Subcutaneous abdominal adipose tissue (tissue), 5 donors: ENCODE data around the gene EFCC1.
A peak's percentile ranks its signal among the peaks of the same experiment; 100 is the strongest.

Experiments used
- H3K27ac ChIP-seq: one replicate; pipeline ENCODE4 v1.7.0; 2013; ENCODE audit warnings: low read depth, mild to moderate bottlenecking, inconsistent platforms, low read length, moderate library complexity
- H3K27me3 ChIP-seq, 5 donors: one replicate each; pipeline ENCODE4 v1.7.0; 2013; ENCODE audit warnings: low read length in 5 of 5, inconsistent platforms in 1 of 5; ENCODE audit not compliant: control insufficient read depth in 5 of 5, insufficient read depth in 4 of 5
- H3K36me3 ChIP-seq, 5 donors: one replicate each; pipeline ENCODE4 v1.7.0; 2013; ENCODE audit warnings: low read length in 5 of 5; ENCODE audit not compliant: control insufficient read depth in 5 of 5, insufficient read depth in 5 of 5
- H3K4me1 ChIP-seq, 5 donors: one replicate each; pipeline ENCODE4 v1.7.0; 2013; ENCODE audit warnings: low read length in 5 of 5, mild to moderate bottlenecking in 3 of 5, moderate library complexity in 1 of 5; ENCODE audit not compliant: control insufficient read depth in 5 of 5, insufficient read depth in 5 of 5
- H3K4me3 ChIP-seq, 5 donors: one replicate each; pipeline ENCODE4 v1.7.0; 2013; ENCODE audit warnings: low read length in 5 of 5, low read depth in 1 of 5
- H3K9ac ChIP-seq, 5 donors: one replicate each; pipeline ENCODE4 v1.7.0; 2013; ENCODE audit warnings: low read length in 5 of 5, mild to moderate bottlenecking in 4 of 5, moderate library complexity in 3 of 5
- H3K9me3 ChIP-seq, 5 donors: one replicate each; pipeline ENCODE4 v1.7.0; 2013; ENCODE audit warnings: low read length in 5 of 5; ENCODE audit not compliant: control insufficient read depth in 5 of 5
- donor health status: healthy.
- donor health status: healthy.
- donor health status: healthy.
- donor health status: healthy.
- donor health status: healthy.

Gene EFCC1

GRCh38 chr3:129014148-129014547 is 13.0 kb downstream of the EFCC1 start:
- Histone ChIP-seq H3K27ac (peak overlapping the region; percentile 23), H3K9ac (no peak overlapping the region), H3K36me3 (no peaks in the 10 kb centered on the region), H3K4me3 (no peak overlapping the region), H3K27me3 (no peaks in the 10 kb centered on the region), H3K4me1 (peaks cover 5 to 44% (median 20%) of the 10 kb centered on the region in 5 donors), H3K9me3 (no peaks in the 10 kb centered on the region)

DNA sequence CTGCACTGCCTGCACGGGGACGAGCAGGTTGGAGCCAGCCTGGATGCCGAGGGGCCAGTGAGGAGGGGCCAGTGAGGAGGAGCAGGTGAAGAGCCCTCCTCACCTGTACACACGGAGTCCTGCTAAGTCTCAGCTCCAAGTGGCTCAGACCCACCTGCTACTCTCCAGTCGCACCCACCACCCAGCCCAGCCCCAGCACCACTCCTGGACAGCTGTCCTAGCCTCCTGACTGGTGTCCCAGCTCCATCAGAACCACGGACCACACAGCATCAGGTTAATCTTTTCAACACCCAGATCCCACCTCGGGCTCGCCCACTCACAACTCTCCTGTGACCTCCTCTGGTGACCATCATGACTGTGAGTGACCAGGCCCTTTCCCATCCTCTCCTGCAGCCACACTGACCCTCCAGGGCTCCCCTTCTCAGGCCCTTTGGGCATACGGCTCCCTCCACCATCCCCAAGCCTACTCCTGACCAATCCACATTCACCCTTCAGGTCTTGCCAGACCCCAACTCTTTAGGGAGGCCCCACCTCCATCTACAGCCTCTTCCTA is 13.8 kb downstream of the EFCC1 start:
- no peak overlapping the region for H3K9ac ChIP-seq
- no peak overlapping the region for H3K4me3 ChIP-seq
- no peaks in the 10 kb centered on the region for H3K9me3 ChIP-seq
- peak overlapping the region; percentile 23 for H3K27ac ChIP-seq
- no peaks in the 10 kb centered on the region for H3K36me3 ChIP-seq
- H3K27me3 ChIP-seq: no peaks in the 10 kb centered on the region
- H3K4me1 ChIP-seq: peaks cover 5 to 44% (median 20%) of the 10 kb centered on the region in 5 donors

DNA sequence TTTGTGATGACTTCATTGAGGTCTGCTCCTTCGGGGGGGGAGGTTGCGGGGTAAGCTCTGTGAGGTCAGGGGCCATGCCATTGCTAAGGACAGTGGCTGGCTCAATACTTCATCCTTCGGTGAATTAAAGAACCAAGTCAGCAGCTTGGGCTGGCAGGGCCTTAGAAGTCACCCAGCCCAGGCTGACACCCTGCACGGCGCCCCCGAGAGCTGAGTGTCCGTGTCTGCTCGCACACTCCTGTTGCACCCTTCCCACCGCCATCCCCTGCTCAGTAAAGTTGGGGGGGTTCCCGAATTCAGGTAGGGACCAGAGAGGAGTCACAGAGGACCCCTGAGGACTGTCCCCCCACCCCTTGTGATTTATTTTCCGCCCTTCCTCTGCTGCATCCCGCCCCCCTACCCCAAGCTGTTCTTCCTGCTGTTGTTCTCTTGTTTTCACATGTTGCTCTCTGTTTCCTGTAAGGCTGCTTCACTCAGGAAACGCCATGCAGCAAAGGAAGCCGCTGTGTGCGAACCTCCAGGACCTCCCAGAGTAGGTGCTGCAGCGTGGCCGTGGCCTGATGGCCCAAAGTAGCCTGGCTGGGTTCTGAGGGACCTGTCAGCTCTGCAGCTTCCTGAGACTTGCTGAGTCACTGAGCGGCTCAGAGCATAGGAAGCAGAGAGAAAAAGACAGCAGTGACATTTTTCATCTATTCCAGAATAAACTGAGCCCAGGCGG is 14.4 kb downstream of the EFCC1 start:
- Histone ChIP-seq H3K9ac (no peak overlapping the region), H3K9me3 (no peaks in the 10 kb centered on the region), H3K27ac (peak overlapping the region; percentile 23), H3K36me3 (no peaks in the 10 kb centered on the region), H3K4me1 (peaks cover 5 to 44% (median 20%) of the 10 kb centered on the region in 5 donors), H3K4me3 (peak overlapping the region in 2 of 5 donors; percentile 10 to 17), H3K27me3 (no peaks in the 10 kb centered on the region)

DNA sequence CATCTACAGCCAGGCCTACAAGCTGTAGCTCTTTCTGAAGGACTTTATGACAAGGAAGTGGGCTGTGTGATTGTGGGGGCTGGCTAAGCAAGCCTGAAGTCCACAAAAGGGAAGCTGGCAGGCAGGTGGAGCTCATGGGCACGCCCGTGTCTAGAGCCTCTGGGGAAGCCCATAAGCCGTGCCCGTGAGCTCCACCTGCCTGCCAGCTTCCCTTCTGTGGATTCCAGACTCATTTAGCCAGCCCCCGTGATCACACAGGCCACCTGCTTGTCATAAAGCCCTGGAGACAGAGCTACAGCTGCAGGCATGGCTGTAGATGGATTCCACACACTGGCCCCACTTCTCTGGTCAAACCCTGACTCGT is 15.2 kb downstream of the EFCC1 start:
- Histone ChIP-seq H3K4me3 (peak overlapping the region in 2 of 5 donors; percentile 10 to 17), H3K27ac (peak overlapping the region; percentile 41), H3K27me3 (no peaks in the 10 kb centered on the region), H3K9me3 (no peaks in the 10 kb centered on the region), H3K9ac (peak overlapping the region in 1 of 5 donors; percentile 37), H3K4me1 (peaks cover 5 to 44% (median 20%) of the 10 kb centered on the region in 5 donors), H3K36me3 (no peaks in the 10 kb centered on the region)

DNA sequence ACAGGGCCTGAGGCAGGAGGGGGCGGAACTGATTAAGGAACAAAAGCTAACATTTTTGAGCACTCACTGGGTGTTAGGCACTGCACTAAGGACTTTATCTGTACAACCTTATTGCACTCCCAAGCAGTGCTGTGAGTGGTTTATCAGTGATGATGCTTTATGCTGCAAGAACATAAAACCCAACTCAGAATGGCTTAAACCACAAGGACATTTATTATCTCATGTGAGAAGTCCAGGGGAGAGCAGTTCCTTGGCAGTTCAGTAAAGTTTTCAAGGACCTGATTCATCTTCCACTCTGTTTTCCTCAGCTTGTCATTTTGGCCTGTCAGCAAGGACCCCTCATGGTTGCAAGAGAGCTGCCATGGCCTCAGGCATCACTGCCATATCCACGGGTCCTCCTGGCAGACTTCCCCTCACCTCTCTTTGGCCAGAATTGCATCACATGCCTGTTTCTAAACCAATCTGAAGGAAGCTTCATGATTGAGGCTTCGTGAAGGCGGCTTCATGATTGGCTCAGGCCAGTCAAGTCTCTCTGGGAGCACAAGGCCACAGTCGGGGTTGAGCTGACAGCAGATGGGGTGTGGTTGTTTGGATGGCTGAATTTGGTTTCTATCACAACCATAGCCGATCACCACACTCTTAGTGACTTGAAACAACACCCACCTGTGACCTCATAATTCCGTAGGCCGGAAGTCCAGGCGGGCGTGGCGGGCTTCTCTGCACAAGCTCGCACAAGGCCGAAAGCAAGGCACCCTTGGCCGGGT is 15.8 kb downstream of the EFCC1 start:
- Histone ChIP-seq H3K36me3 (no peaks in the 10 kb centered on the region), H3K4me1 (peaks cover 5 to 45% (median 20%) of the 10 kb centered on the region in 5 donors), H3K9ac (peak overlapping the region in 1 of 5 donors; percentile 7), H3K27me3 (no peaks in the 10 kb centered on the region), H3K27ac (peak overlapping the region; percentile 41), H3K9me3 (no peaks in the 10 kb centered on the region), H3K4me3 (no peak overlapping the region)

DNA sequence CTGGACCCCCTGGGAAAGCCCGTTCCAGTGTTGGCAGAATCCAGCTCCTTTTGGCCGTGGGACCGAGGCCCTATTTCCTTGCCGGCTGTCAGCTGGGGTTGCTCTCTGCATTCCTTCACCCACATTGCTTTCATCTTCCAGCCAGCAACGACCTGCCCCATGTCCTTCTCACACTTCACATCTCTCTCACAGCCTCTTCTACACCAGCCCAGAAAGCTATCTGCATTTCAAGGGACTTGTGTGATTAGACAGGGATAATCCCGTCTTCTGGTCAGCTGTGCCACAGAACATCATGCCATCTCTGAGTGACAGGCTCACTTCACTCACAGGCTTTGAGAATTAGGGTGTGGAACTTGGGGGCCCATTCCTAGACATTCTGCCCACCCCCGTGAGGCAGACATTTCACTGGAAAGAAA is 16.4 kb downstream of the EFCC1 start:
- H3K9me3 ChIP-seq: no peaks in the 10 kb centered on the region
- no peaks in the 10 kb centered on the region for H3K36me3 ChIP-seq
- H3K27ac ChIP-seq: peak overlapping the region; percentile 48
- H3K27me3 ChIP-seq: no peaks in the 10 kb centered on the region
- peaks cover 5 to 50% (median 25%) of the 10 kb centered on the region in 5 donors for H3K4me1 ChIP-seq
- no peak overlapping the region for H3K4me3 ChIP-seq
- peak overlapping the region in 1 of 5 donors; percentile 7 for H3K9ac ChIP-seq

DNA sequence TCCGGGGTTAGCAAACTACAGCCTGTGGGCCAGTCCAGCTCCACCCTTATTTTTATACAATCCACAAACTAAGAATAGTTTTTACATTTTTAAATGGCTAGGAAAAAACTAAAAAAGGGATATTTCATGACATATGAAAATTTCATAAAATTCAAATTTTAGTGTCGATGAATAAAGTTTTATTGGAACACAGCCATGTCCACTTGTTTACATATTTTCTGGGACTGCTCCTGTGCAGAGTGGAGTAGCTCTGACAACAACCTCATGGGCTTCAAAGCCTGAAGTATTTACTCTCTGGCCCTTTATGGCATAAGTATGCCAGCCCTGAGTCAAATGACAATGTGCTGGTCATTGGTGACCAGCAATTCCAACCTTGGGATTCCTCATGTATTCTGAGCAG is 17.2 kb downstream of the EFCC1 start:
- Histone ChIP-seq H3K4me3 (no peak overlapping the region), H3K36me3 (no peaks in the 10 kb centered on the region), H3K9me3 (no peaks in the 10 kb centered on the region), H3K27ac (peak overlapping the region; percentile 48), H3K9ac (no peak overlapping the region), H3K27me3 (no peaks in the 10 kb centered on the region), H3K4me1 (peaks cover 5 to 54% (median 32%) of the 10 kb centered on the region in 5 donors)

DNA sequence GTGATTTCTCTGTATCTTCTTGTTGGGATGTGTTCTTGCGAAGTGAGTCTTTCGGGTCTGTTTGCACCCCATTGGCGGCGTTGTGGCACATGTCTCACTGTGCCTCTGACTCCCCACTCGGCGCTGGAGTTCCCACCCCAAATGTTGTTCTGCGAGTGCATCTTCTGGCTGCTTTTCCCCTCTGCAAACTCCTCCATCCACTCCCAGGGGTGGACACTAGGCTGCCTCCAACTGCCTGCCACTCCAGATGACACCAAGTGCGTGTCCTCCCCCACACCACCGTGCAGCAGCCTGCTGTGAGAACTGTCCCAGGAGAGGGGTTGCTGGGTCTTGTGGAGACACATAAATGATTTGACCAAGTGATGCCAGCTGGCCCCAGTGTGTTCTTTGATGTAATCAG is 17.6 kb downstream of the EFCC1 start:
- no peaks in the 10 kb centered on the region for H3K27me3 ChIP-seq
- H3K9me3 ChIP-seq: no peaks in the 10 kb centered on the region
- no peak overlapping the region for H3K4me3 ChIP-seq
- no peak overlapping the region for H3K27ac ChIP-seq
- no peaks in the 10 kb centered on the region for H3K36me3 ChIP-seq
- H3K4me1 ChIP-seq: peaks cover 5 to 54% (median 32%) of the 10 kb centered on the region in 5 donors
- H3K9ac ChIP-seq: no peak overlapping the region

DNA sequence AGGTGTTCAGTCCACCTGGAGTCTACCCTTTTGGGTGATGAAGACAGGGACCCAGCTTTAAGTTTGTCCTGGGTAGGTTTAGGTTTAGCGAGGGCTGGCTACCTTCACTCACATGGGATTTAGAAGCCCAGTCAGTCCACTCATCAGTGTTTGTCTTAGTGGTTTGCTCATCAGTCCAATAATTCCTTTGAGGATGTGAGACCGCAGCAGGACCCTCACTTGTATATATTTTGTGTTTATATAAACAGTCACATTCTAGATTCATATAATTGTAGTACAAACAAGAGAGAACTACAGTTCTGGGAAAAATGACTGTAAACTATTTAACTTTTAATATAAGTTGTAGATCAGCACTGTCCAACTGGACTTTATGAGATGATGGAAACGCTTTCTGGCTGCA is 18.2 kb downstream of the EFCC1 start:
- Histone ChIP-seq H3K27me3 (no peaks in the 10 kb centered on the region), H3K9me3 (no peaks in the 10 kb centered on the region), H3K4me1 (peaks cover 5 to 51% (median 32%) of the 10 kb centered on the region in 5 donors), H3K36me3 (no peaks in the 10 kb centered on the region), H3K27ac (no peak overlapping the region), H3K9ac (no peak overlapping the region), H3K4me3 (no peak overlapping the region)

- no peak overlapping the region for H3K4me3 ChIP-seq
- no peak overlapping the region for H3K9ac ChIP-seq
- H3K27me3 ChIP-seq: no peaks in the 10 kb centered on the region
- H3K27ac ChIP-seq: no peak overlapping the region
- no peaks in the 10 kb centered on the region for H3K36me3 ChIP-seq
- peaks cover 8 to 45% (median 38%) of the 10 kb centered on the region in 5 donors for H3K4me1 ChIP-seq
- H3K9me3 ChIP-seq: no peaks in the 10 kb centered on the region
Measured at GRCh38 chr3:129020691-129021090, 19.6 kb downstream of the EFCC1 start.
